Neural cell (in vitro differentiated cells): Measurements from ENCODE around the gene PDLIM1. TPM values are rescaled to one million over a fixed set of nuclear protein-coding genes. Genes with fewer than 3 reads are reported as not detected.

Experiments
- H2AFZ ChIP-seq: fragments of 200-600, 300-800 bp; sonication (generic), shearing (Covaris generic); 2 replicates; pipeline ENCODE4 v1.6.0; 2014; ENCODE audit warnings: low read depth, mild to moderate bottlenecking, antibody characterized with exemption, low read length, moderate library complexity
- H3F3A ChIP-seq: fragments of 200-600 bp; shearing (Covaris generic); 2 replicates; pipeline ENCODE4 v1.6.1; 2016; ENCODE audit warnings: mild to moderate bottlenecking, moderate library complexity, mixed read lengths, antibody characterized with exemption, low read length; ENCODE audit not compliant: insufficient read depth, poor library complexity, severe bottlenecking
- H3K27ac ChIP-seq: fragments of 200-600, 300-800 bp; sonication (generic), shearing (Covaris generic); 2 replicates; pipeline ENCODE4 v1.5.1; 2014; ENCODE audit warnings: mild to moderate bottlenecking, low read length, moderate library complexity
- H3K27me3 ChIP-seq: fragments of 300-800, 200-600 bp; sonication (generic), shearing (Covaris generic); 2 replicates; pipeline ENCODE4 v1.6.0; 2014; ENCODE audit warnings: mild to moderate bottlenecking, low read depth, low read length, moderate library complexity; ENCODE audit not compliant: insufficient read depth
- H3K36me3 ChIP-seq: fragments of 300-800, 200-600 bp; sonication (generic), shearing (Covaris generic); 2 replicates; pipeline ENCODE4 v1.5.1; 2014; ENCODE audit warnings: mild to moderate bottlenecking, antibody characterized with exemption, low read length, moderate library complexity; ENCODE audit not compliant: insufficient read depth
- H3K4me2 ChIP-seq: fragments of 300-800, 200-600 bp; sonication (generic), shearing (Covaris generic); 2 replicates; pipeline ENCODE4 v1.6.0; 2014; ENCODE audit warnings: mild to moderate bottlenecking, low read length
- H3K4me3 ChIP-seq: fragments of 300-800, 200-600 bp; sonication (generic), shearing (Covaris generic); 2 replicates; pipeline ENCODE4 v1.5.1; 2014; ENCODE audit warnings: mild to moderate bottlenecking, low read length, moderate library complexity
- H3K79me2 ChIP-seq: fragments of 200-600 bp; shearing (Covaris generic); replicated peaks from 2 replicates; pipeline ENCODE4 v1.6.0; 2014; ENCODE audit warnings: mild to moderate bottlenecking, low read length, moderate library complexity; ENCODE audit not compliant: insufficient read depth
- H3K9ac ChIP-seq: fragments of 300-800, 200-600 bp; sonication (generic), shearing (Covaris generic); 2 replicates; pipeline ENCODE4 v1.6.1; 2016; ENCODE audit warnings: mild to moderate bottlenecking, low read length, mixed read lengths
- H3K9me2 ChIP-seq: fragments of 200-600 bp; shearing (Covaris generic); 2 replicates; pipeline ENCODE4 v1.6.1; 2016; ENCODE audit warnings: mild to moderate bottlenecking, low read length, mixed read lengths; ENCODE audit not compliant: insufficient read depth
- H3K9me3 ChIP-seq: fragments of 200-600, 300-800 bp; sonication (generic), shearing (Covaris generic); 2 replicates; pipeline ENCODE4 v1.6.1; 2016; ENCODE audit warnings: mild to moderate bottlenecking, mixed run types, low read length, moderate library complexity, mixed read lengths
- H4K20me1 ChIP-seq: fragments of 200-600 bp; shearing (Covaris generic); 2 replicates; pipeline ENCODE4 v1.6.1; 2016; ENCODE audit warnings: mild to moderate bottlenecking, mixed run types; ENCODE audit not compliant: insufficient read depth
- CTCF ChIP-seq: fragments of 450-650 bp; IDR thresholded peaks from 2 replicates; pipeline ENCODE4 v1.5.1; 2014; ENCODE audit warnings: antibody characterized with exemption, mild to moderate bottlenecking, moderate library complexity; ENCODE audit not compliant: poor library complexity, severe bottlenecking
- EP300 ChIP-seq: fragments of 450-650 bp; conservative IDR thresholded peaks from 2 replicates; pipeline ENCODE4 v1.6.1; 2014; ENCODE audit warnings: antibody characterized with exemption, mild to moderate bottlenecking, moderate library complexity; ENCODE audit not compliant: poor library complexity, severe bottlenecking
- EZH2 ChIP-seq: fragments of 200-600, 300-800 bp; shearing (Covaris generic), sonication (generic); IDR thresholded peaks from 2 replicates; pipeline ENCODE4 v1.6.1; 2014; ENCODE audit warnings: antibody characterized with exemption, low read length, borderline replicate concordance, mild to moderate bottlenecking; ENCODE audit not compliant: insufficient read depth, poor library complexity, severe bottlenecking
- MXI1 ChIP-seq: fragments of 450-650 bp; conservative IDR thresholded peaks from 2 replicates; pipeline ENCODE4 v1.6.1; 2014; ENCODE audit warnings: antibody characterized with exemption, mild to moderate bottlenecking; ENCODE audit not compliant: poor library complexity, severe bottlenecking
- POLR2AphosphoS5 ChIP-seq: IDR thresholded peaks from 2 replicates; pipeline ENCODE4 v1.6.1; 2012
- RAD21 ChIP-seq: fragments of 450-650 bp; conservative IDR thresholded peaks from 2 replicates; pipeline ENCODE4 v1.6.1; 2014; ENCODE audit warnings: antibody characterized with exemption, mild to moderate bottlenecking, moderate library complexity
- SMC3 ChIP-seq: fragments of 450-650 bp; conservative IDR thresholded peaks from 2 replicates; pipeline ENCODE4 v1.6.1; 2014; ENCODE audit warnings: antibody characterized with exemption, mild to moderate bottlenecking, moderate library complexity; ENCODE audit not compliant: poor library complexity
- TAF1 ChIP-seq: IDR thresholded peaks from 2 replicates; pipeline ENCODE4 v1.6.1; 2012; ENCODE audit warnings: low read depth
- polyA plus RNA-seq: library from polyadenylated mRNA; depleted of rRNA; stranded (reverse); fragments of >200 nt; gene quantifications from 2 replicates; pipeline ENCODE4 v1.2.3, GENCODE V29; 2014
- TF ChIP-seq, protein P1 (sequence below): IDR thresholded peaks from 2 replicates; pipeline ENCODE4 v1.6.1; 2012; ENCODE audit warnings: borderline replicate concordance

Gene PDLIM1
- polyA plus RNA-seq, 1 donor from 2014 or later: 1.0 TPM

DNA sequence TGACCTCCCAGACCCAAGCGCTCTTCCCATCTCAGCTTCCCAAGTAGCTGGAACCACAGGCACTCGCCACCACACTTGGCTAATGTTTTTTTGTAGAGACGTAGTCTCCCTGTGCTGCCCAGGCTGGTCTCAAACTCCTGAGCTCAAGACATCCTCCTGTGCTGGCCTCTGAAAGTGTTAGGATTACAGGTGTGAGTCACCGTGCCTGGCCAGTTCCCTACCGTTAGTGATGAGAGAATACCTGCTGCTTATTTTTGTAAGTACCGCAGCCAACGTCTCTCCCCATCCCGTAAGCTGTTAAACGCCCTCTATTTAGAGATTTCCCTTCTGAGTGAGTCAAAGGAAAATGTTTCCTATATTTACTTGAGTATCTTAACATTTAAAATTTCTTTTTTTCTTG is 38.5 kb upstream of the PDLIM1 start:
- H3K4me2 ChIP-seq: no peak overlapping the region
- no peaks in the 10 kb centered on the region for H3K27me3 ChIP-seq
- H4K20me1 ChIP-seq: no peaks in the 10 kb centered on the region
- no peak overlapping the region for H2AFZ ChIP-seq
- no peaks in the 10 kb centered on the region for H3F3A ChIP-seq
- H3K79me2 ChIP-seq: no peaks in the 10 kb centered on the region
- no peak overlapping the region for H3K4me3 ChIP-seq
- H3K9me2 ChIP-seq: no peaks in the 10 kb centered on the region
- no peak overlapping the region for H3K27ac ChIP-seq
- TF ChIP-seq TAF1: no peak
- TF ChIP-seq SMC3: no peak
- TF ChIP-seq POLR2AphosphoS5: no peak
- no peak for TF ChIP-seq MXI1
- no peaks in the 10 kb centered on the region for H3K9me3 ChIP-seq
- no peak overlapping the region for H3K9ac ChIP-seq
- H3K36me3 ChIP-seq: no peaks in the 10 kb centered on the region

DNA sequence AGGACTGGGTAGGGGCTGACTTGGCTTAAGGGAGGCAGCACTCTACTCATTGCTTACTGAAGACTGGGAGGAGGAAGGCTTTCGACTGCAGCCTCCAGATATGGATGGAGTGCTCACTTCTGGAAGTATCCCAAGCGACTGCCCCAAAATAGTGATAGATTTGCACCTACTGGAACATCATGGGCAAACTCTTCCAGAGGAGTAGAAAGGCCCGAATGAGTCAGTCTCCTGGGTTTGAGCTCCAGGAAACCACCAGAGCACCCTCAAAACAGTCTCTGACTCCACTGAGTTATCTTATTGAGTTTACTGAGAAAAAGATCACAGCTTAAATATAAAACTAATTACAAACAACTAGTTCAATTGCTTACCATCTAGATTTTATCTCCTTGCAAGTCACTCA is 37.2 kb upstream of the PDLIM1 start:
- H3K36me3 ChIP-seq: no peaks in the 10 kb centered on the region
- no peak overlapping the region for H3K4me2 ChIP-seq
- no peaks in the 10 kb centered on the region for H4K20me1 ChIP-seq
- no peak overlapping the region for H2AFZ ChIP-seq
- H3K79me2 ChIP-seq: no peaks in the 10 kb centered on the region
- H3F3A ChIP-seq: no peaks in the 10 kb centered on the region
- H3K9me2 ChIP-seq: no peaks in the 10 kb centered on the region
- H3K27ac ChIP-seq: no peak overlapping the region
- TF ChIP-seq MXI1: no peak
- TF ChIP-seq TAF1: no peak
- TF ChIP-seq, protein P1, sequence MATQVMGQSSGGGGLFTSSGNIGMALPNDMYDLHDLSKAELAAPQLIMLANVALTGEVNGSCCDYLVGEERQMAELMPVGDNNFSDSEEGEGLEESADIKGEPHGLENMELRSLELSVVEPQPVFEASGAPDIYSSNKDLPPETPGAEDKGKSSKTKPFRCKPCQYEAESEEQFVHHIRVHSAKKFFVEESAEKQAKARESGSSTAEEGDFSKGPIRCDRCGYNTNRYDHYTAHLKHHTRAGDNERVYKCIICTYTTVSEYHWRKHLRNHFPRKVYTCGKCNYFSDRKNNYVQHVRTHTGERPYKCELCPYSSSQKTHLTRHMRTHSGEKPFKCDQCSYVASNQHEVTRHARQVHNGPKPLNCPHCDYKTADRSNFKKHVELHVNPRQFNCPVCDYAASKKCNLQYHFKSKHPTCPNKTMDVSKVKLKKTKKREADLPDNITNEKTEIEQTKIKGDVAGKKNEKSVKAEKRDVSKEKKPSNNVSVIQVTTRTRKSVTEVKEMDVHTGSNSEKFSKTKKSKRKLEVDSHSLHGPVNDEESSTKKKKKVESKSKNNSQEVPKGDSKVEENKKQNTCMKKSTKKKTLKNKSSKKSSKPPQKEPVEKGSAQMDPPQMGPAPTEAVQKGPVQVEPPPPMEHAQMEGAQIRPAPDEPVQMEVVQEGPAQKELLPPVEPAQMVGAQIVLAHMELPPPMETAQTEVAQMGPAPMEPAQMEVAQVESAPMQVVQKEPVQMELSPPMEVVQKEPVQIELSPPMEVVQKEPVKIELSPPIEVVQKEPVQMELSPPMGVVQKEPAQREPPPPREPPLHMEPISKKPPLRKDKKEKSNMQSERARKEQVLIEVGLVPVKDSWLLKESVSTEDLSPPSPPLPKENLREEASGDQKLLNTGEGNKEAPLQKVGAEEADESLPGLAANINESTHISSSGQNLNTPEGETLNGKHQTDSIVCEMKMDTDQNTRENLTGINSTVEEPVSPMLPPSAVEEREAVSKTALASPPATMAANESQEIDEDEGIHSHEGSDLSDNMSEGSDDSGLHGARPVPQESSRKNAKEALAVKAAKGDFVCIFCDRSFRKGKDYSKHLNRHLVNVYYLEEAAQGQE: no peak
- no peak for TF ChIP-seq RAD21
- TF ChIP-seq CTCF: no peak
- TF ChIP-seq EZH2: no peak
- H3K4me3 ChIP-seq: no peak overlapping the region
- no peaks in the 10 kb centered on the region for H3K27me3 ChIP-seq
- H3K9ac ChIP-seq: no peak overlapping the region
- no peaks in the 10 kb centered on the region for H3K9me3 ChIP-seq

DNA sequence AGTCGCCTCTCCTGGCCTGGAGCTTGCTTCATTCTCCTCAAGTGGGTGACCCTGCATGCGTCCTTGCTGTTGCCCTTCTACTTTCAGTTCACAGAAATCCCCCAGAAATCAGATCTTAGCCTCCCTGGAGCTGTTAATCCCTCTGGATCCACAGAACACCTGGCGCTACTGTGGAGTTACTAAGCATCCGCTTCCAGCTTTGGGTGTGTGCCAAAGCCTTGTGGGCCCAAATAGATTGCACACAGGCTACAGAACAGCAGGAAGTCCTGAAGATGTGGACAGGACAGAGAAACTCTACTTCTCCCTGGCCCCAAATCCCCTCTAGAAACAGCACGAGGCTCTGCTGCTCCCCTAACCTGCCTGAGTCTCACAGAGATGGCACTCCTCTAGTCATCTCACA is 36.6 kb upstream of the PDLIM1 start:
- Histone ChIP-seq H3K9me2 (no peaks in the 10 kb centered on the region), H3K4me3 (no peak overlapping the region), H2AFZ (no peak overlapping the region), H4K20me1 (no peaks in the 10 kb centered on the region), H3K9ac (no peak overlapping the region), H3K27ac (no peak overlapping the region), H3K4me2 (no peak overlapping the region), H3F3A (no peaks in the 10 kb centered on the region), H3K9me3 (no peaks in the 10 kb centered on the region), H3K79me2 (no peaks in the 10 kb centered on the region), H3K27me3 (no peaks in the 10 kb centered on the region), H3K36me3 (no peaks in the 10 kb centered on the region)
- TF ChIP-seq TAF1 (no peak), EP300 (no peak), POLR2AphosphoS5 (no peak), EZH2 (no peak)
